Neural progenitor cell (in vitro differentiated cells): ENCODE measurements around the gene HSPE1.

Source experiments
- EZH2phosphoT487 ChIP-seq: fragments of 200-600 bp; sonication (generic); IDR thresholded peaks from 2 replicates; pipeline ENCODE4 v1.6.1; 2017; ENCODE audit warnings: antibody characterized with exemption
- TF ChIP-seq, protein P1 (sequence below): fragments of 200-600 bp; sonication (generic); IDR thresholded peaks from 2 replicates; pipeline ENCODE4 v1.5.1; 2017; ENCODE audit warnings: antibody characterized with exemption, mild to moderate bottlenecking

DNA sequence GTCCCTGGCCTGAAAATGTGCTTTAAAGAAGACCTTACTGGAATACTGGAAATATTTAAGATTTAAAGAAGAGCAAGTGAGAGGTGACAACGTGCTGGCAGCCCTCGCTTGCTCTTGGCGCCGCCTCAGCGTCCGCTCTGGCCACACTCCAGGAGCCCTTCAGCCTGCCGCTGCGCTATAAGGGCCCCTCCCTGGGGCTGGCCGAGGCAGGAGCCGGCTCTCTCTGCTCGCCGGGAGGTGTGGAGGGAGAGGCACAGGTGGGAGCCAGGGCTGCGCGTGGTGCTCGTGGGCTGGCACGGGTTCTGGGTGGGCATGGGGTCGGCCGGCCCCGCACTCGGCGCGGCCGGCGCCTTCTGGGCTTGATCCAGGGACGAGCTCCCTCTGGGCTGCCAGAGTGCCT lies 49.7 kb upstream of the HSPE1 start:
- TF ChIP-seq, protein P1, sequence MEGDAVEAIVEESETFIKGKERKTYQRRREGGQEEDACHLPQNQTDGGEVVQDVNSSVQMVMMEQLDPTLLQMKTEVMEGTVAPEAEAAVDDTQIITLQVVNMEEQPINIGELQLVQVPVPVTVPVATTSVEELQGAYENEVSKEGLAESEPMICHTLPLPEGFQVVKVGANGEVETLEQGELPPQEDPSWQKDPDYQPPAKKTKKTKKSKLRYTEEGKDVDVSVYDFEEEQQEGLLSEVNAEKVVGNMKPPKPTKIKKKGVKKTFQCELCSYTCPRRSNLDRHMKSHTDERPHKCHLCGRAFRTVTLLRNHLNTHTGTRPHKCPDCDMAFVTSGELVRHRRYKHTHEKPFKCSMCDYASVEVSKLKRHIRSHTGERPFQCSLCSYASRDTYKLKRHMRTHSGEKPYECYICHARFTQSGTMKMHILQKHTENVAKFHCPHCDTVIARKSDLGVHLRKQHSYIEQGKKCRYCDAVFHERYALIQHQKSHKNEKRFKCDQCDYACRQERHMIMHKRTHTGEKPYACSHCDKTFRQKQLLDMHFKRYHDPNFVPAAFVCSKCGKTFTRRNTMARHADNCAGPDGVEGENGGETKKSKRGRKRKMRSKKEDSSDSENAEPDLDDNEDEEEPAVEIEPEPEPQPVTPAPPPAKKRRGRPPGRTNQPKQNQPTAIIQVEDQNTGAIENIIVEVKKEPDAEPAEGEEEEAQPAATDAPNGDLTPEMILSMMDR, result no peak
- no peak for TF ChIP-seq EZH2phosphoT487
